B cell (primary cell): Measurements from ENCODE around the gene PTPRU. TPM values are rescaled to one million over a fixed set of nuclear protein-coding genes. Genes with fewer than 3 reads are reported as not detected.

Experiments
- ATAC-seq: fragments of 200-7000 bp; cut with Tn5 transposase; one replicate; pipeline ENCODE4 v1.10.0; 2021; ENCODE audit warnings: low read depth, mild to moderate bottlenecking, moderate number of reproducible peaks, moderate library complexity
- CTCF ChIA-PET: fragments of 350-600 bp; sonication (Branson Sonifier 250); formaldehyde crosslinking; loops from one replicate; lab custom pipeline; 2021; ENCODE audit warnings: antibody characterized with exemption, inconsistent platforms; lab: Charles Lee
- POLR2A ChIA-PET: fragments of 350-600 bp; sonication (Branson Sonifier 250); formaldehyde crosslinking; loops from one replicate; lab custom pipeline; 2021; ENCODE audit warnings: antibody characterized with exemption; lab: Charles Lee
- DNase-seq: peaks from one replicate; pipeline ENCODE4 v3.0.0; 2013
- H2AFZ ChIP-seq: 2 replicates; pipeline ENCODE4 v1.6.1; 2012; ENCODE audit warnings: mild to moderate bottlenecking, low read depth, low read length; ENCODE audit not compliant: insufficient read depth, poor library complexity, severe bottlenecking
- H3K27ac ChIP-seq, 2 donors: 1 replicate in 1 of 2; 2 replicates in 1 of 2; pipeline ENCODE4 v1.5.1; 2012 to 2013; ENCODE audit warnings: low read length in 2 of 2, mild to moderate bottlenecking in 2 of 2, moderate library complexity in 1 of 2
- H3K27me3 ChIP-seq, 4 experiments: fragments of 200-600 bp in 1 of 4; sonication (generic) in 1 of 4; replicated peaks in 1 of 4; 1 replicate in 2 of 4; 2 replicates in 2 of 4; pipeline versions ENCODE4 v1.6.1 to v1.7.0; 2013 to 2016; ENCODE audit warnings: low read length in 3 of 4, mild to moderate bottlenecking in 2 of 4, mixed read lengths in 1 of 4, moderate library complexity in 1 of 4; ENCODE audit not compliant: insufficient read depth in 4 of 4, control insufficient read depth in 3 of 4; ENCODE audit errors: control extremely low read depth in 1 of 4
- H3K36me3 ChIP-seq, 2 experiments: replicated peaks in 1 of 2; 1 replicate in 1 of 2; 2 replicates in 1 of 2; pipeline versions ENCODE4 v1.6.1 to v1.7.1; 2013; ENCODE audit warnings: low read length in 1 of 2; ENCODE audit not compliant: insufficient read depth in 2 of 2, control insufficient read depth in 1 of 2; ENCODE audit errors: control extremely low read depth in 1 of 2, extremely low read depth in 1 of 2
- H3K4me1 ChIP-seq, 2 donors: fragments of 200-600 bp in 1 of 2; sonication (generic) in 1 of 2; 1 replicate in 1 of 2; 2 replicates in 1 of 2; pipeline versions ENCODE4 v1.5.1 to v1.6.1; 2013 to 2017; ENCODE audit warnings: low read length in 2 of 2; ENCODE audit not compliant: control insufficient read depth in 2 of 2, insufficient read depth in 2 of 2
- H3K4me2 ChIP-seq: replicated peaks from 2 replicates; pipeline ENCODE3; 2012; ENCODE audit warnings: mild to moderate bottlenecking, low read depth, low read length; ENCODE audit not compliant: poor library complexity, severe bottlenecking
- H3K4me3 ChIP-seq, 5 experiments: fragments of 200-600 bp in 1 of 5; sonication (generic) in 1 of 5; 1 replicate in 3 of 5; 2 replicates in 2 of 5; pipeline versions ENCODE4 v1.5.1 to v1.7.0; 2011 to 2016; ENCODE audit warnings: low read length in 4 of 5, mild to moderate bottlenecking in 4 of 5, low read depth in 2 of 5, control low read depth in 1 of 5, moderate library complexity in 1 of 5; ENCODE audit not compliant: insufficient read depth in 1 of 5; ENCODE audit errors: control extremely low read depth in 1 of 5, extremely low read depth in 1 of 5
- H3K79me2 ChIP-seq: fragments of 200-600 bp; sonication (generic); one replicate; pipeline ENCODE4 v1.6.0; 2016; ENCODE audit warnings: low read length; ENCODE audit not compliant: control insufficient read depth, insufficient read depth
- H3K9ac ChIP-seq: fragments of 200-600 bp; sonication (generic); 2 replicates; pipeline ENCODE4 v1.6.1; 2017; ENCODE audit warnings: mild to moderate bottlenecking, low read length, moderate library complexity
- H3K9me3 ChIP-seq, 3 donors: one replicate each; pipeline versions ENCODE4 v1.6.1 to v1.7.1; 2013; ENCODE audit warnings: low read length in 2 of 3; ENCODE audit not compliant: control insufficient read depth in 2 of 3, insufficient read depth in 1 of 3; ENCODE audit errors: control extremely low read depth in 1 of 3
- H4K20me1 ChIP-seq: 2 replicates; pipeline ENCODE4 v1.6.0; 2012; ENCODE audit warnings: mild to moderate bottlenecking, low read length; ENCODE audit not compliant: insufficient read depth, control insufficient read depth, poor library complexity, severe bottlenecking
- H3K27ac Mint-ChIP-seq: one replicate; pipeline ENCODE4 v1.8.0; 2021; ENCODE audit warnings: mixed read lengths
- H3K27me3 Mint-ChIP-seq: one replicate; pipeline ENCODE4 v1.8.0; 2021; ENCODE audit warnings: mixed read lengths
- H3K4me1 Mint-ChIP-seq: one replicate; pipeline ENCODE4 v1.8.0; 2021; ENCODE audit warnings: mixed read lengths
- H3K4me3 Mint-ChIP-seq: one replicate; pipeline ENCODE4 v1.8.0; 2021; ENCODE audit warnings: mixed read lengths
- H3K9me3 Mint-ChIP-seq: one replicate; pipeline ENCODE4 v1.8.0; 2022; ENCODE audit warnings: mixed read lengths; ENCODE audit not compliant: insufficient read depth
- CTCF ChIP-seq: fragments of 200-600 bp; IDR thresholded peaks from one replicate; pipeline ENCODE4 v1.8.0; 2022; ENCODE audit warnings: antibody characterized with exemption, mild to moderate bottlenecking
- EZH2 ChIP-seq: IDR thresholded peaks from 2 replicates; pipeline ENCODE4 v1.6.1; 2012; ENCODE audit warnings: borderline replicate concordance, low read depth, mild to moderate bottlenecking, moderate library complexity, low read length; ENCODE audit not compliant: insufficient read depth, poor library complexity, severe bottlenecking
- WGBS: methylation state at CpG from one replicate; pipeline ENCODE4 v1.1.5; 2013; ENCODE audit warnings: missing lambda C conversion rate; ENCODE audit not compliant: insufficient coverage; 5-methylcytosine and 5-hydroxymethylcytosine counted together
- intact Hi-C: fragments of 100-400 bp; cut with micrococcal nuclease; formaldehyde crosslinking; loops from one replicate; pipeline ENCODE4 v1.10.0; 2022
- polyA plus RNA-seq: library from polyadenylated mRNA; depleted of rRNA; stranded (reverse); fragments of >200 nt; gene quantifications from 2 replicates; pipeline ENCODE4 v1.2.3, GENCODE V29; 2012
- total RNA-seq, 2 donors: library from RNA; stranded (reverse); fragments of 120-200 nt in 1 of 2; gene quantifications; 1 replicate in 1 of 2; 2 replicates in 1 of 2; pipeline versions ENCODE4 v1.2.3 to v1.2.4, GENCODE V29; 2013 to 2022

The PTPRU gene
- total and polyA plus RNA-seq, 2 donors (not counting 1 experiment from before 2014, with no cell fraction given), result 0.10 to 0.25 TPM

GRCh38 chr1:29331729-29332128 is 95.4 kb downstream of the PTPRU start:
- Histone ChIP-seq H3K4me1 (no peaks in the 10 kb centered on the region), H3K27me3 (peaks cover 0 to under 1% (median 0%) of the 10 kb centered on the region in 4 experiments), H2AFZ (no peak overlapping the region), H3K9ac (no peak overlapping the region), H4K20me1 (no peaks in the 10 kb centered on the region), H3K27ac (no peak overlapping the region), H3K79me2 (no peaks in the 10 kb centered on the region), H3K4me3 (no peak overlapping the region), H3K36me3 (no peaks in the 10 kb centered on the region), H3K4me2 (no peak overlapping the region), H3K9me3 (peaks cover 0 to 4% (median 0%) of the 10 kb centered on the region in 3 donors)
- intact Hi-C loops, result no loop called here
- Mint-ChIP-seq H3K4me3 (no peak overlapping the region), H3K4me1 (no peaks in the 10 kb centered on the region), H3K27me3 (peaks cover 25% of the 10 kb centered on the region), H3K9me3 (no peaks in the 10 kb centered on the region), H3K27ac (no peak overlapping the region)
- 88% methylated on average over 1 of the region's 1 CpG for WGBS
- no peak for DNase-seq
- no peak for TF ChIP-seq CTCF
- no peak for TF ChIP-seq EZH2
- no peak for ATAC-seq
- ChIA-PET CTCF (interaction anchor here (1.2 to 1.3 kb wide), 2 partner anchors 9 to 95 kb away, joined by 3 to 6 read pairs; no protein-coding TSS in a partner anchor), POLR2A (no interaction called here)

DNA sequence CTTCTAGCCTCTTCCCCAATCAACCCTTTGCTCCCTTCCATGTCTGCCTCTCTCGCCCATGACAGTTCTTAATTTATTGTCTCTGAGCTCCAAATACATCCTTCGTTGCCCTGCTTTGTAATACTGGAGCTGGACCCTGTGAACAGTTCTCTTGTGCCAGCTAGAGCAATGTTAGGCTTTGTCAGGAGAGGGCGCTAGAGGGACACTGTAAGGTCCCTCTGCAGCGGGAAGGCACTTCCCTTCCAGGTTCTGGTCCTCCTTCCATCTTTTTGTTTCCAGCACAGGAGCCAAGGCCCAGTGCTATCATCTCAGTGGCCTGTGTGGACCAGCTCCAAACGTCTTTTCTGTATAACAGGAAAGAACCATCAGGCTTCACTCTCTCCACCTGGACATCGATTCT is 95.9 kb downstream of the PTPRU start:
- H4K20me1 ChIP-seq, result no peaks in the 10 kb centered on the region
- H3K9ac ChIP-seq, result no peak overlapping the region
- H3K27me3 ChIP-seq, result peaks cover 0 to 4% (median 0%) of the 10 kb centered on the region in 4 experiments
- H3K4me3 Mint-ChIP-seq, result no peak overlapping the region
- no peaks in the 10 kb centered on the region for H3K4me1 ChIP-seq
- H3K9me3 ChIP-seq, result peaks cover 0 to 4% (median 0%) of the 10 kb centered on the region in 3 donors
- ATAC-seq (no peak), DNase-seq (no peak)
- peaks cover 27% of the 10 kb centered on the region for H3K27me3 Mint-ChIP-seq
- no peaks in the 10 kb centered on the region for H3K36me3 ChIP-seq
- no peak overlapping the region for H3K27ac ChIP-seq
- H3K27ac Mint-ChIP-seq, result no peak overlapping the region
- H3K79me2 ChIP-seq, result no peaks in the 10 kb centered on the region
- CTCF ChIA-PET, result interaction anchor here (1.2 to 1.3 kb wide), 2 partner anchors 9 to 95 kb away, joined by 3 to 6 read pairs; no protein-coding TSS in a partner anchor
- no peaks in the 10 kb centered on the region for H3K9me3 Mint-ChIP-seq
- TF ChIP-seq EZH2 (no peak), CTCF (no peak)
- no peak overlapping the region for H2AFZ ChIP-seq
- 55% methylated on average over 5 of the region's 6 CpGs for WGBS
- H3K4me1 Mint-ChIP-seq, result no peaks in the 10 kb centered on the region
- POLR2A ChIA-PET, result no interaction called here
- intact Hi-C loops, result no loop called here
- no peak overlapping the region for H3K4me3 ChIP-seq
- H3K4me2 ChIP-seq, result no peak overlapping the region
